HUDEP-2 (cell line): Measurements from ENCODE around the gene EMP2.

Source experiments
- DNase-seq, 76 experiments: peaks; one replicate each; lab custom pipeline; 2025; ENCODE audit not compliant: unreplicated experiment in 76 of 76; lab: John Stamatoyannopoulos, UW

EMP2 gene

GRCh38 chr16:10610499-10611184 is 30.2 kb upstream of the EMP2 start:
- no peak for DNase-seq

- no peak for DNase-seq
Measured at GRCh38 chr16:10609402-10609774, 29.0 kb upstream of the EMP2 start.

GRCh38 chr16:10608687-10609401 is 28.4 kb upstream of the EMP2 start:
- no peak for DNase-seq

- DNase-seq = no peak
Measured at GRCh38 chr16:10607157-10607556, 26.8 kb upstream of the EMP2 start.

DNA sequence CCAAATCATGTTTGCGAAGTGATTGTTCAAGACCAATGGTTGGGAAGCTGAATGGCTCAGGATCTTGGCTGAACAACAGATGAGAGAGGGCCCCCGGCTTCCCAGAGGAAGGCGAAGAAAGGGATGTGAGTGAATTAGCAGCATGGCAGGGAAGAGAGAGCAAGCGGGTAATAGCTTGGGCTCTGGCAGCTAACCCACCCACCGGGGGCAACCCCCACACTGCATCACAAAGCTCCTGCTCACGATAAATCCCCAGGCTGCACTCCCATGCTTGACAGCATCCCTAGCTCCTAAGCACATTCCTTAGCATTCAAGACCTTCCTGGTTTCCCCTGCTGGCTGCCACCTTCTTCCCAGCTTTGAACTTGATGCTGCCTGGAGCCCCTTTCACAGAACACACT is 26.2 kb upstream of the EMP2 start:
- DNase-seq = no peak

- no peak for DNase-seq
Measured at GRCh38 chr16:10605636-10606035, 25.2 kb upstream of the EMP2 start.

DNA sequence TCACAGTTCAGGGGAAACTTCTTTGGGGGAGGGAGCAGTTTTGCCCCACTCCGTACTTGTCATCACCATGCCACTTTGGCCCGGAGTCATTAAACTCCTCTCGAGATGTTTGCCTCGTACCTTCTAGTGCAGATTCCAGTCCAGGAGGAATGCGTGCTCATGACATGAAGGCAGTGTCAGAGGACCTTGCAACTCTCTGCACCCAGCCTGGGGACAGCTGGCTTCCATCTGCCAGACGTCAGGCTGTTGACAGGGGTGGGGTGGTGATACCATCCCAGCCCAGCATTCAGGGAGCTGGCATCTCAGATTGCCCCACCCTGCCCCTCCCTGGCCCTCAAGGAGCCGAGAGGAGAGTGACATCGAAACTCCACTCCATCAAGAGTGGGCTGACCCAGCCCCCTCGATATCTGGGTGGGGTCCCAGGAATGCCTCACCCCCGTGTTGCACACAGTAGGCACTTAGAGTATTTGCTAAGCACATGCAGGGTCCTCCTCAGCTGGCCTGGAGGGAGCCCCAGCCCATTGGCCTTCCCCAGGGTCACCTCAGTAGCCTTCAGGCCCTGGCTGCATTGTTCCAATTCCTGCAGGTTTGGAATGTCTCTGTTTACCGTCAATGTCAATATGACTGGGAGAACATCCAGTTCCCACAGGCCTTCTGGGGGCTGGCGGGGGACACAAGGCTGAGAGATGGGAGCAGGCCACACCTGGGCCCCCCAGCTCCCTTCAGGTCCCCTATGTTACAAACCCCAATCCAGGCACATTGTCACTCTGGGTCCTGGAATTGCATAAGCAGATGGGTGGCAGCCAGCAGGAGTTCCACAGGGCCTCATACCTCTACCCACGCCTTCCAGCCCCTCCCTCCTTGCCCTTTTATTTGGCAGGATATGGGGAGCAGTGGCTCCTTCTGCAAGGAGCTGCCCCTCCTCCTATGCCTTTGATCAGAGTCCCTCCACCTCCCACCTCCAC is 21.3 kb upstream of the EMP2 start:
- peak in 9 of 76 experiments; percentile 2 to 42 (median 14) for DNase-seq

DNA sequence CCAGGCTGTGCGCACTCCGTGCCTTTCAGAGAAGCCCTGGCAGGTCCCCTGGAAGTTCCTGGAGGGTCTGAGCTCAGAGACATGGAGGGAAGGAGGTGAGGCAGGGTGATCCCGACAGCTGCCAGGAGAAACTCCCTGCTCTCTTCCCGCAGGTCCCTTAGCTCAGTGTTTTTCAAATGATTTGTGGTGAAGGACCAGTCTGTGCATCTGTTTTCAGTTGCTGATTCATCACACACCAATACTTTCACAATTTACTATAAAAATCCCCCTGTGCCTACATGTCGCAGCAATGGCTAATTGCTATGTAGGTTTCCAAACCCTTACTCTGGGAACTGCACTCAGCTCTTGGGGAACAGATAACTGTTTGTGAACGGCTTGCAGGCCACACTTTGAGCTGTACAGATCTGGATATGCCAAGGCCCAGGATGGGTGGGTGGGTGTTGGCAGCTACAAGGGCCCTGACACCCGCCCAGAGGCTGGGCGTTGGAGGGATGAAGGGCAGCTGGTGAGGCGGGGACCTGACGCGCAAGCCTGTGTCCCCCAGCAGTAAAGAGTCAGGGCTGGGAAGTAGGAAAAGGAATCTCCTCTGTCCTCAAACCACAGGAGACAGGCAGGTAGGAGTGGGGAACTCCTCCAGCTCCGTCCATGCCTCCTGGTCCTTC is 20.5 kb upstream of the EMP2 start:
- no peak for DNase-seq

- DNase-seq = no peak
Measured at GRCh38 chr16:10599626-10600025, 19.2 kb upstream of the EMP2 start.

DNA sequence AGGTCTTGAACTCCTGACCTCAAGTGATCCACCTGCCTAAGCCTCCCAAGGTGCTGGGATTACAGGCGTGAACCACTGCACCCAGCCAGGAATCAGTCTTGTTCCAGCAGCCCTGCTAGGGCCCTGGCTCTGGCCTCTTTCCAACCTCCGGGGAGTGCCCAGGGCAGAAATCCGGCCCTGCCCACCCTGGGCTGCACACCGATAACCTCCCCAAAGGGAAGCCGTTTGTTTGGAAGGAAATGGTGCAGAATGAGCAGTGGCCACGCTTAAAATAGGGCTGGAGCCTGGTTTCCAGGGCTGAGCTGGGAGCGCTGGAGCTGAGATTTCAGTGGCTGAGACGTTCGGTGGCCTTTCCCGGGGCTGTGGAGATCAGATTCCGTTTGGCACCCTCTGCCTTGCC is 17.8 kb upstream of the EMP2 start:
- peak in 68 of 76 experiments; percentile 12 to 85 (median 61) for DNase-seq

GRCh38 chr16:10597187-10597601 is 16.8 kb upstream of the EMP2 start:
- DNase-seq = peak in 4 of 76 experiments; percentile 4 to 15 (median 10)

- DNase-seq = no peak
Measured at GRCh38 chr16:10594312-10594950, 14.0 kb upstream of the EMP2 start.

DNA sequence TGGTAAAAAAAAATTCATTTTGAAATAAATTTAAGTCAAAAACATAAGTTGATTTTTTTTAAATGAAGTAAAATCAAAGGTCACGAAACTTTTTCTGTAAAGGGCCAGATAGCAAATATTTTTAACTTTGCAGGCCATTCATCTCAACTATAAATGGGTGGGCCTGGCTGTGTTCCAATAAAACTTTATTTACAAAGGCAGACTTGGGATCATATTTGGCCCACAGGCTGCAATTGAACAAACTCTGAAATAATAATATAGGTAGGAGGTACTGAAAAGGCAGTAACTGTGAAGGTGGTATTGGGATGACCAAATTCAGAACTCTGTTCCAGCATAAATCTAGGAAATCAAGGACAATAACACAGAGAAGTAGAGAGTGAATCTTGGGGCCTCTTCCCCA is 12.2 kb upstream of the EMP2 start:
- no peak for DNase-seq

DNA sequence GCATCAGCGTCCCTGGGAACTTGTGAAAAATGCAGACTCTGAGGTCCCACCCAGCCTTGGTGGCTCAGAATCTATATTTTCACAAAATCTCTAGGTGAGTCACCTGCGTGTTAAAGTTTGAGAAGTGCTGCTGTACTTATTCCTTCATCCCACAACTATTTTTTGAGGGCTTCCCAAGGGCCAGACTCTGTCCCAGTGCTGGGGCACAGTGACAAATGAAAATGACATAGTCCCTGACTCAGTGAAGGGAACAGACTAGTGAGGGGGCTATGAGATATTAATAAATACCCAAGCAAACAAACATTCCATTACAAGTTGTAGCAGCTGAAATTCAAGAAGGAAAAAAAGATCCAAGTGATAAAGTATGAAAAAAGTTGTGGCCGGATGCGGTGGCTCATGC is 9.9 kb upstream of the EMP2 start:
- no peak for DNase-seq

DNA sequence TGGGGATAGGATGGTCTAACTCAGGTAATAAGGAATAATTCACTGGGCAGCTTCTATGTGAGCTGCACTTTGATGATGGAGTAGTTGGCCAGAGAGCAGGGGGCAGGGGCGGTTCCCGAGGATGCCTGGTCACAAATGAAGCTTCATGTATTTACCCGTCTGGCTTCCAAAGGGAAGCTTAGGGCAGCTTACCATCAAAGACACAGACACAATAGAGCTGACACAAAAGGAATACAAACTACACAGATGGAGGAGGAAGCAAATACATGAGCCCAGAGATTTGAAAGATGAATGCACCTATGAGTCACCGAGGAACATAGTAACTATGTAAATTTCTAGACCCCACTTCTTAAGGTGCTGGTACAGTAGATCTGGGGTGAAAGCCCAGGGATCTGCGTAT is 8.7 kb upstream of the EMP2 start:
- DNase-seq = no peak

DNA sequence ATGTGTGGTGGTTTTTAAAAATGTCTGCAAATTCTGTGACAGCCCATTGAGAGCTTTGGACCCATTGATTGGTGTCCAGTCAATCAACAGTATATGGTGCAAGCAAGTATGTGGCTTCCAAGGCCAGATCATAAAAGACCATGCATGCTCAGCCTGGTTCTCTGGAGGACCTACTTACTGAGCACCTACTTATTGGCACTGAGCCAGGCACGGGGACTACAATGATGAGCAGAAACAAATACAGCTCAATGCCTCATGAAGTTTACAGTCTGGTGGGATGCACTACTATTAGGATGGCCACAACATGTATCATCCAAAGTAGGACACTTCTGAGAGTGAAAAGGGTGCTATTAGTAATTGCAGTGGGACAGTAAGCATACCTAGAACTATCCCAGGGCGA is 7.2 kb upstream of the EMP2 start:
- peak in 1 of 76 experiments; percentile 3 for DNase-seq

DNA sequence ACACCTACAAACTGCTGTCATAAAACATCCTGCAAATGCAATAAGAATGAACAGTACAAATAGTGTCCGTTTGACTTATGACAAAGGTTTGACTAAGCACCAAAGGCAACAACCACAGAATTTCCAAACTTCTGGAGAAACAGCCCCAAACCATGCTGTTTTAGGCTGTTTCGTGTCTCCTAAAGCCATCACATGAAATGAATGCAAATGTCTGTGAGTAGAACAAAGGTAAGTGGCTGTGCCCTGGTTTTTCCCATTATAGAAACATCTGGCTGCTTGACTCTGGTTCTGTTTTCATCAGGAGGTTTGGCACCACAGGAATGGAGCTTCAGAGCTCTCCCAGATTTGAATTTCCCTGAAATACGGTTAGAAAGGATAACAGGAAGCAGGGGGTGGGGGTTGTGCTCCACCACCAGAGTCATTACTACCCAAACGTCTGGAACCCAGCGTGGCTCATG is 4.6 kb upstream of the EMP2 start:
- DNase-seq = no peak

- no peak for DNase-seq
Measured at GRCh38 chr16:10583269-10583668, 2.9 kb upstream of the EMP2 start.

DNA sequence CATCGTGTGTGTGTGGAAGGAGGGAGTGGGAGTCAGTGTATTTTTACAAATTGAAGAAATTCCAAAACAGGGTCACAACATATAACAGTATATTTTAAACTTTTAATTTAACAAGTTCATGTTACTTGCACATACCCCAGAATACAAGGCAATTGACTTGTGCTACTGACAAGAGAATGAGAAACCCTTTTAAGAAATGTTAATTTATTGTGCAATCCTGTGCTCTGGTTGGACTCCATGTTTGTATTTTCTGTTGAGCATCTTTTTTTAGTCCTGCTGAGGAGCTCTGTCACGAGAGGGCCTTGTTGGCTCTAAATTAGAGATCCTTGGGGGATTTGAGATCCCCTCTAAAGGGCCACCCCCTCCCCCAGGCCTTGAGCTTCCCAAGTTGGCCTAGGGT is 1.1 kb upstream of the EMP2 start:
- DNase-seq = no peak

GRCh38 chr16:10580883-10581247 is 467 bp upstream of the EMP2 start:
- no peak for DNase-seq
